Measurements from ENCODE around the gene FER.
"Not testable (repeated sequence)": the region's sequence is repeated elsewhere in the genome, so short reads cannot be mapped to it uniquely, and the experiment has no call there.

The FER gene

GRCh38 chr5:108842260-108842941 lies 94.7 kb downstream of the FER start:
- H3K36me3 ChIP-seq (ENCODE audit: control insufficient read depth in 1 of 2, insufficient read depth in 2 of 2, low read length in 2 of 2); H3K27ac ChIP-seq (ENCODE audit: low read length); H3K4me1 ChIP-seq (ENCODE audit: control insufficient read depth in 1 of 2, insufficient read depth in 2 of 2, low read length in 2 of 2); H3K27me3 ChIP-seq (ENCODE audit: low read depth, low read length); H3K4me3 ChIP-seq (ENCODE audit: low read depth in 1 of 2, low read length in 2 of 2); H3K9me3 ChIP-seq (ENCODE audit: control insufficient read depth in 1 of 2, low read length in 2 of 2): not testable (repeated sequence)

GRCh38 chr5:108851129-108851528 lies 103.4 kb downstream of the FER start:
- H3K36me3 ChIP-seq (ENCODE audit: control insufficient read depth in 1 of 2, insufficient read depth in 2 of 2, low read length in 2 of 2) = not testable (repeated sequence)

GRCh38 chr5:108857905-108858304 lies 110.2 kb downstream of the FER start:
- Histone ChIP-seq H3K27me3 (ENCODE audit: low read depth, low read length) (no peaks in the 10 kb centered on the region), H3K4me3 (ENCODE audit: low read depth in 1 of 2, low read length in 2 of 2) (no peak overlapping the region), H3K27ac (ENCODE audit: low read length) (no peak overlapping the region), H3K36me3 (ENCODE audit: control insufficient read depth in 1 of 2, insufficient read depth in 2 of 2, low read length in 2 of 2) (no peaks in the 10 kb centered on the region), H3K9me3 (ENCODE audit: control insufficient read depth in 1 of 2, low read length in 2 of 2) (no peaks in the 10 kb centered on the region), H3K4me1 (ENCODE audit: control insufficient read depth in 1 of 2, insufficient read depth in 2 of 2, low read length in 2 of 2) (no peaks in the 10 kb centered on the region)

More at GRCh38 chr5:108851129-108851528, 103.4 kb downstream of the FER start:
- not testable (repeated sequence) for H3K4me1 ChIP-seq (ENCODE audit: control insufficient read depth in 1 of 2, insufficient read depth in 2 of 2, low read length in 2 of 2); H3K9me3 ChIP-seq (ENCODE audit: control insufficient read depth in 1 of 2, low read length in 2 of 2); H3K4me3 ChIP-seq (ENCODE audit: low read depth in 1 of 2, low read length in 2 of 2); H3K27ac ChIP-seq (ENCODE audit: low read length); H3K27me3 ChIP-seq (ENCODE audit: low read depth, low read length)

GRCh38 chr5:108858959-108859358 lies 111.3 kb downstream of the FER start:
- Histone ChIP-seq H3K9me3 (ENCODE audit: control insufficient read depth in 1 of 2, low read length in 2 of 2) (no peaks in the 10 kb centered on the region), H3K27ac (ENCODE audit: low read length) (no peak overlapping the region), H3K27me3 (ENCODE audit: low read depth, low read length) (no peaks in the 10 kb centered on the region), H3K4me1 (ENCODE audit: control insufficient read depth in 1 of 2, insufficient read depth in 2 of 2, low read length in 2 of 2) (no peaks in the 10 kb centered on the region), H3K4me3 (ENCODE audit: low read depth in 1 of 2, low read length in 2 of 2) (no peak overlapping the region), H3K36me3 (ENCODE audit: control insufficient read depth in 1 of 2, insufficient read depth in 2 of 2, low read length in 2 of 2) (no peaks in the 10 kb centered on the region)

- H3K27me3 ChIP-seq (ENCODE audit: low read depth, low read length) = no peaks in the 10 kb centered on the region
- H3K9me3 ChIP-seq (ENCODE audit: control insufficient read depth in 1 of 2, low read length in 2 of 2) = no peaks in the 10 kb centered on the region
- H3K27ac ChIP-seq (ENCODE audit: low read length) = no peak overlapping the region
- no peak overlapping the region for H3K4me3 ChIP-seq (ENCODE audit: low read depth in 1 of 2, low read length in 2 of 2)
- no peaks in the 10 kb centered on the region for H3K4me1 ChIP-seq (ENCODE audit: control insufficient read depth in 1 of 2, insufficient read depth in 2 of 2, low read length in 2 of 2)
- no peaks in the 10 kb centered on the region for H3K36me3 ChIP-seq (ENCODE audit: control insufficient read depth in 1 of 2, insufficient read depth in 2 of 2, low read length in 2 of 2)
These were observed 114.5 kb downstream of the FER start for GRCh38 chr5:108862211-108862610.

GRCh38 chr5:108866097-108866496 lies 118.4 kb downstream of the FER start:
- not testable (repeated sequence) for H3K4me3 ChIP-seq (ENCODE audit: low read depth in 1 of 2, low read length in 2 of 2); H3K27me3 ChIP-seq (ENCODE audit: low read depth, low read length); H3K9me3 ChIP-seq (ENCODE audit: control insufficient read depth in 1 of 2, low read length in 2 of 2); H3K27ac ChIP-seq (ENCODE audit: low read length); H3K4me1 ChIP-seq (ENCODE audit: control insufficient read depth in 1 of 2, insufficient read depth in 2 of 2, low read length in 2 of 2)
- H3K36me3 ChIP-seq (ENCODE audit: control insufficient read depth in 1 of 2, insufficient read depth in 2 of 2, low read length in 2 of 2) = peaks cover 3 to 10% of the 10 kb centered on the region in 2 donors

- no peak overlapping the region for H3K27ac ChIP-seq (ENCODE audit: low read length)
- no peaks in the 10 kb centered on the region for H3K4me1 ChIP-seq (ENCODE audit: control insufficient read depth in 1 of 2, insufficient read depth in 2 of 2, low read length in 2 of 2)
- peaks cover 3 to 10% of the 10 kb centered on the region in 2 donors for H3K36me3 ChIP-seq (ENCODE audit: control insufficient read depth in 1 of 2, insufficient read depth in 2 of 2, low read length in 2 of 2)
- no peak overlapping the region for H3K4me3 ChIP-seq (ENCODE audit: low read depth in 1 of 2, low read length in 2 of 2)
- H3K9me3 ChIP-seq (ENCODE audit: control insufficient read depth in 1 of 2, low read length in 2 of 2) = no peaks in the 10 kb centered on the region
- no peaks in the 10 kb centered on the region for H3K27me3 ChIP-seq (ENCODE audit: low read depth, low read length)
These were observed 120.0 kb downstream of the FER start for GRCh38 chr5:108867656-108868055.

GRCh38 chr5:108869066-108869465 lies 121.4 kb downstream of the FER start:
- Histone ChIP-seq H3K4me1 (ENCODE audit: control insufficient read depth in 1 of 2, insufficient read depth in 2 of 2, low read length in 2 of 2) (no peaks in the 10 kb centered on the region), H3K9me3 (ENCODE audit: control insufficient read depth in 1 of 2, low read length in 2 of 2) (no peaks in the 10 kb centered on the region), H3K27me3 (ENCODE audit: low read depth, low read length) (no peaks in the 10 kb centered on the region), H3K27ac (ENCODE audit: low read length) (no peak overlapping the region), H3K4me3 (ENCODE audit: low read depth in 1 of 2, low read length in 2 of 2) (no peak overlapping the region), H3K36me3 (ENCODE audit: control insufficient read depth in 1 of 2, insufficient read depth in 2 of 2, low read length in 2 of 2) (peaks cover 3 to 10% of the 10 kb centered on the region in 2 donors)

GRCh38 chr5:108876451-108876850 lies 128.8 kb downstream of the FER start:
- H3K4me3 ChIP-seq (ENCODE audit: low read depth in 1 of 2, low read length in 2 of 2) = no peak overlapping the region
- no peaks in the 10 kb centered on the region for H3K36me3 ChIP-seq (ENCODE audit: control insufficient read depth in 1 of 2, insufficient read depth in 2 of 2, low read length in 2 of 2)
- no peak overlapping the region for H3K27ac ChIP-seq (ENCODE audit: low read length)
- no peaks in the 10 kb centered on the region for H3K9me3 ChIP-seq (ENCODE audit: control insufficient read depth in 1 of 2, low read length in 2 of 2)
- H3K27me3 ChIP-seq (ENCODE audit: low read depth, low read length) = no peaks in the 10 kb centered on the region
- no peaks in the 10 kb centered on the region for H3K4me1 ChIP-seq (ENCODE audit: control insufficient read depth in 1 of 2, insufficient read depth in 2 of 2, low read length in 2 of 2)

- H3K4me1 ChIP-seq (ENCODE audit: control insufficient read depth in 1 of 2, insufficient read depth in 2 of 2, low read length in 2 of 2) = peaks cover 0 to 2% of the 10 kb centered on the region in 2 donors
- no peak overlapping the region for H3K4me3 ChIP-seq (ENCODE audit: low read depth in 1 of 2, low read length in 2 of 2)
- no peak overlapping the region for H3K27ac ChIP-seq (ENCODE audit: low read length)
- no peaks in the 10 kb centered on the region for H3K9me3 ChIP-seq (ENCODE audit: control insufficient read depth in 1 of 2, low read length in 2 of 2)
- no peaks in the 10 kb centered on the region for H3K36me3 ChIP-seq (ENCODE audit: control insufficient read depth in 1 of 2, insufficient read depth in 2 of 2, low read length in 2 of 2)
- H3K27me3 ChIP-seq (ENCODE audit: low read depth, low read length) = no peaks in the 10 kb centered on the region
These were observed 131.1 kb downstream of the FER start for GRCh38 chr5:108878756-108879155.

GRCh38 chr5:108881133-108881532 lies 133.4 kb downstream of the FER start:
- Histone ChIP-seq H3K9me3 (ENCODE audit: control insufficient read depth in 1 of 2, low read length in 2 of 2) (no peaks in the 10 kb centered on the region), H3K4me3 (ENCODE audit: low read depth in 1 of 2, low read length in 2 of 2) (no peak overlapping the region), H3K27me3 (ENCODE audit: low read depth, low read length) (no peaks in the 10 kb centered on the region), H3K27ac (ENCODE audit: low read length) (no peak overlapping the region), H3K36me3 (ENCODE audit: control insufficient read depth in 1 of 2, insufficient read depth in 2 of 2, low read length in 2 of 2) (no peaks in the 10 kb centered on the region), H3K4me1 (ENCODE audit: control insufficient read depth in 1 of 2, insufficient read depth in 2 of 2, low read length in 2 of 2) (peaks cover 0 to 6% of the 10 kb centered on the region in 2 donors)

- no peak overlapping the region for H3K27ac ChIP-seq (ENCODE audit: low read length)
- no peaks in the 10 kb centered on the region for H3K9me3 ChIP-seq (ENCODE audit: control insufficient read depth in 1 of 2, low read length in 2 of 2)
- peaks cover 0 to 6% of the 10 kb centered on the region in 2 donors for H3K36me3 ChIP-seq (ENCODE audit: control insufficient read depth in 1 of 2, insufficient read depth in 2 of 2, low read length in 2 of 2)
- no peak overlapping the region for H3K4me3 ChIP-seq (ENCODE audit: low read depth in 1 of 2, low read length in 2 of 2)
- no peaks in the 10 kb centered on the region for H3K27me3 ChIP-seq (ENCODE audit: low read depth, low read length)
- peaks cover 0 to 6% of the 10 kb centered on the region in 2 donors for H3K4me1 ChIP-seq (ENCODE audit: control insufficient read depth in 1 of 2, insufficient read depth in 2 of 2, low read length in 2 of 2)
These were observed 137.0 kb downstream of the FER start for GRCh38 chr5:108884736-108885135.
